ENCODE measurements around the gene EDN2. TPM values are rescaled to one million over a fixed set of nuclear protein-coding genes. Genes with fewer than 3 reads are reported as not detected.

The EDN2 gene
- total and polyA plus RNA-seq, 2 donors from 2014 or later = 2.3 to 2.9 TPM

DNA sequence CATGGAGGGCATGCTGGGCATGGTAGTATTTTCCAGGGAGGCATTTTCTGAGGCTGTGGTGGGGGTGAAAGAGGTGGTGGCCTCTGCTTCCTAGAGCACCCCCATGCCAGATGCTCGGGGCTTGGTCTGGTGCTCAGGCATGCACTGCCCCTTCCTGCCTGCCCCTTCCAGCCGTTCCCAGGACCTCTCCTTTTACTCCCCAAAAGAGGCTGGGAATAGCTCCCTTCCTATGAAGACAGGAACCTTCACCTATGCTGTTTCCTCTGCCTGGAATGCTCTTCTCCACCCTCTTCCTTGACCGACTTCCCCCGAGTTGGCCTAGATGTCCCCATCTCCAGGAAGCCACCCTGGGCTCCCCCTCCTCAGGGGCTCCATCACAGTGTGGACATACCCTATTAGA is 9.1 kb downstream of the EDN2 start:
- Histone ChIP-seq H3K9ac (ENCODE audit: low read length in 3 of 3) (peak overlapping the region in 1 of 3 donors; percentile 49), H3K27ac (ENCODE audit: low read depth in 2 of 2, low read length in 2 of 2) (peak overlapping the region; percentile 71 to 85), H3K4me1 (ENCODE audit: control insufficient read depth in 2 of 3, insufficient read depth in 2 of 3, low read depth in 1 of 3, low read length in 3 of 3) (peaks cover 0 to 18% (median 9%) of the 10 kb centered on the region in 3 donors), H3K36me3 (ENCODE audit: control insufficient read depth in 2 of 3, insufficient read depth in 3 of 3, low read length in 3 of 3) (no peaks in the 10 kb centered on the region), H3K4me3 (ENCODE audit: low read length in 3 of 3) (no peak overlapping the region), H3K27me3 (ENCODE audit: control insufficient read depth, insufficient read depth, low read length) (no peaks in the 10 kb centered on the region), H3K9me3 (ENCODE audit: control insufficient read depth in 2 of 3, insufficient read depth in 1 of 3, low read length in 3 of 3) (no peaks in the 10 kb centered on the region)
- TF ChIP-seq, protein P1, sequence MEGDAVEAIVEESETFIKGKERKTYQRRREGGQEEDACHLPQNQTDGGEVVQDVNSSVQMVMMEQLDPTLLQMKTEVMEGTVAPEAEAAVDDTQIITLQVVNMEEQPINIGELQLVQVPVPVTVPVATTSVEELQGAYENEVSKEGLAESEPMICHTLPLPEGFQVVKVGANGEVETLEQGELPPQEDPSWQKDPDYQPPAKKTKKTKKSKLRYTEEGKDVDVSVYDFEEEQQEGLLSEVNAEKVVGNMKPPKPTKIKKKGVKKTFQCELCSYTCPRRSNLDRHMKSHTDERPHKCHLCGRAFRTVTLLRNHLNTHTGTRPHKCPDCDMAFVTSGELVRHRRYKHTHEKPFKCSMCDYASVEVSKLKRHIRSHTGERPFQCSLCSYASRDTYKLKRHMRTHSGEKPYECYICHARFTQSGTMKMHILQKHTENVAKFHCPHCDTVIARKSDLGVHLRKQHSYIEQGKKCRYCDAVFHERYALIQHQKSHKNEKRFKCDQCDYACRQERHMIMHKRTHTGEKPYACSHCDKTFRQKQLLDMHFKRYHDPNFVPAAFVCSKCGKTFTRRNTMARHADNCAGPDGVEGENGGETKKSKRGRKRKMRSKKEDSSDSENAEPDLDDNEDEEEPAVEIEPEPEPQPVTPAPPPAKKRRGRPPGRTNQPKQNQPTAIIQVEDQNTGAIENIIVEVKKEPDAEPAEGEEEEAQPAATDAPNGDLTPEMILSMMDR (IDR thresholded peaks at IDR 0.05; ENCODE audit: borderline replicate concordance, extremely low read depth, insufficient read depth) = no peak
- DNase-seq (no peak), FAIRE-seq (no peak)
- intact Hi-C loops (cut with DNase I) = no loop called here

DNA sequence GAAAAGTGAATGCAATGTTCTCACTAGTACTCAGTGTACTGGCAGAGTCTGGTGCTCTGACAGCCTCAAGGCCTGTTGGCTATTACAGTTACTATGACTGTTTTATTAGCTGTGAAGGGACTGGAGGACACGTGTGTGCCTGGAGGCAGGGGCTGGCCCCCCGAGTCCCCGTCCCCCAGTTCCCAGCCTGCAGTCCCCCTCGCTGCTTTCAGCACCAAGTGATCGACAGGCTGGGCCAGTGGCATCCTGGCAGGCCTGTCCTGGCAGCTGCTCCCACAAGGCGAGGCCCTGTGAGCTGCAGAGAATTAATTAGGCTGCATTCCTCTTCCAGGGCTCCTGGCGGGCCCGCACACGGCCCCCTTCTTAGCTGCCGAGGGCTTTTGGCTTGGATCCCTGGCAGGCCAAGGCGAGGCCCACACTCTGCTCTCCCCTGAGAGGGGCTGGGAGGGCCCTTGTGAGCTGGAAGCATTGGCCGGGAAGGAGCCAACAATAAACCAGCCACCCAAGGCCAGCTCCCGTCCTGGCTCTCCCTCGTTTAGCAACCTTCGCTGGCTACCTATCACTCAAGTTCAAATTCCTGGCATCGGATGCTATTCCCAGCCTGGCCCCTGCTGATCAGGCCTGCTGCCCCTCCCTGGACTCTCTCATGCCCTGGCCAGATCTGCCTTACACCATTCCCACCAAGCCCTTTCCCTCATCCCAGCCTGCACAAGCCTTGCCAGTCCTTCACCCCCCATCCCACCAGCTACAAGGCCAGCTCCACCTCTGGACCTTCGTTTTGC is 9.8 kb downstream of the EDN2 start:
- no peaks in the 10 kb centered on the region for H3K27me3 ChIP-seq (ENCODE audit: control insufficient read depth, insufficient read depth, low read length)
- H3K9me3 ChIP-seq (ENCODE audit: control insufficient read depth in 2 of 3, insufficient read depth in 1 of 3, low read length in 3 of 3) = no peaks in the 10 kb centered on the region
- H3K36me3 ChIP-seq (ENCODE audit: control insufficient read depth in 2 of 3, insufficient read depth in 3 of 3, low read length in 3 of 3) = no peaks in the 10 kb centered on the region
- peak overlapping the region in 1 of 3 donors; percentile 49 for H3K9ac ChIP-seq (ENCODE audit: low read length in 3 of 3)
- H3K4me1 ChIP-seq (ENCODE audit: control insufficient read depth in 2 of 3, insufficient read depth in 2 of 3, low read depth in 1 of 3, low read length in 3 of 3) = peaks cover 0 to 18% (median 9%) of the 10 kb centered on the region in 3 donors
- FAIRE-seq (no peak), DNase-seq (peak; percentile 63 to 86 (median 69))
- TF ChIP-seq, protein P1 (IDR thresholded peaks at IDR 0.05; ENCODE audit: borderline replicate concordance, extremely low read depth, insufficient read depth) = no peak
- peak overlapping the region; percentile 74 to 85 for H3K27ac ChIP-seq (ENCODE audit: low read depth in 2 of 2, low read length in 2 of 2)
- intact Hi-C loops (cut with DNase I) = no loop called here
- H3K4me3 ChIP-seq (ENCODE audit: low read length in 3 of 3) = no peak overlapping the region

DNA sequence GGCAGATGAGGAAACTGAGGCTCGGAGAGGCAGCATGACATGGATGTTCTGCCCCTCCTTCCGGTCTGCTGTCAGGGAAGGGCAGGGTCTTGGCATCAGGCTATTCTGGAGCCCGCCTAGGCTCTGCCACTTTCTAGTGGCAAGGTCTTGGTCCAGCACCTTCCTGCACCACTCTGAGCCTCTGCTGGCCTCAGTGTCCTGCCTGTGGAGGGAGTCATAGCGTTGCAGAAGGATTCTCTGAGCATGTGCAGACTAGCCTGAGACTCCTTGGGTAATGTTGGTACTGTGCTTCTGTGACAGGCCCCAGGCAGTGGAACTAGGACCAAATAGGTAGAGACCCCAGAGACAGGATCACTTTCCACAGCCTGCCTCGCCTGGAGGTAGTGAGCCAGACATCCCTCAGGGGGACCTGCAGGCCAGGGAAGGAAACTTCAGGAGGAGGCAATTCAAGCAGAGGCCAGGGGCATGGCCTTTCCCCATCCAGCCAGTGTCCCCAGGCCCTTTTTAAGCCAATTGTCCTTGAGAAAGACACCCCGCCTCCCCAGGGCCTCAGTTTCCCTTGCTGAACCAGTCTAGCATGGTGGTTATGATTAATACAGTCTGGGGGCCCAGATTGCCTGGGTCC is 10.6 kb downstream of the EDN2 start:
- TF ChIP-seq, protein P1 (IDR thresholded peaks at IDR 0.05; ENCODE audit: borderline replicate concordance, extremely low read depth, insufficient read depth) = no peak
- intact Hi-C loops (cut with DNase I) = no loop called here
- Histone ChIP-seq H3K36me3 (ENCODE audit: control insufficient read depth in 2 of 3, insufficient read depth in 3 of 3, low read length in 3 of 3) (no peaks in the 10 kb centered on the region), H3K27me3 (ENCODE audit: control insufficient read depth, insufficient read depth, low read length) (no peaks in the 10 kb centered on the region), H3K9ac (ENCODE audit: low read length in 3 of 3) (no peak overlapping the region), H3K4me1 (ENCODE audit: control insufficient read depth in 2 of 3, insufficient read depth in 2 of 3, low read depth in 1 of 3, low read length in 3 of 3) (peaks cover 0 to 18% (median 9%) of the 10 kb centered on the region in 3 donors), H3K27ac (ENCODE audit: low read depth in 2 of 2, low read length in 2 of 2) (peak overlapping the region in 1 of 2 donors; percentile 85), H3K9me3 (ENCODE audit: control insufficient read depth in 2 of 3, insufficient read depth in 1 of 3, low read length in 3 of 3) (no peaks in the 10 kb centered on the region), H3K4me3 (ENCODE audit: low read length in 3 of 3) (no peak overlapping the region)
- FAIRE-seq (no peak), DNase-seq (peak in 1 of 5 donors; percentile 54)
